Dedifferentiated amniotic fluid mesenchymal stem cell (primary cell): Measurements from ENCODE around the gene CFAP65.

ENCODE experiments used
- DNase-seq: peaks from one replicate; pipeline ENCODE4 v3.0.0-alpha.2; 2016; ENCODE audit errors: extremely low spot score

Gene CFAP65

DNA sequence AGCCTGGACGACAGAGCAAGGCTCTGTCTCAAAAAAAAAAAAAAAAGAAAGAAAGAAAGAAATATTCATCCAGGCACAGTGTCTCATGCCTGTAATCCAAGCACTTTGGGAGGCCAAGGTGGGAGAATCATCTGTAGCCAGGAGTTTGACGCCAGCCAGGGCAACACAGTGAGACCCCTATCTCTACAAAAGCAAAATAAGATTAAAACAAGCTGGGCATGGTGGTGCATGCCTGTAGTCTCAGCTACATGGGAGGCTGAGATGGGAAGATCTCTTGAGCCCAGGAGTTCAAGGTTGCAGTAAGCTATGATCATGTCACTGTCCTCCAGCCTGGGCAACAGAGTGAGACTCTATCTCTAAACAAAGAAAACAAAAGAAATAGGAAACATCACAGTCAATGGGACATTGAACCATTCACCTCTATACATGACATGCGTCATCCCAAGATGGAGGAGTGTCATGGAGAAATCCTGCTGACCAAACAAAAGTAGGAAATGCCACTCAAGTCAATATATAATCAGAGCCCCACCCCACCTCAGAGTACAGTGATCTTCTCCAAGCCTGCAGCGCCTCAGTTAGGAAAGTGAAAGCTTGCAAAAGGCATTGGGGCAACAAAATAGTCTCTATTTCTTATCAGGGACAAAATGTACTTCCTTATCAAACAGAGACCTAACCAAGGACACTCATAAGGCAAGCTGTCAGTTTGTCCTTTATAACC, 66.1 kb downstream of the CFAP65 start:
- DNase-seq: no peak

DNA sequence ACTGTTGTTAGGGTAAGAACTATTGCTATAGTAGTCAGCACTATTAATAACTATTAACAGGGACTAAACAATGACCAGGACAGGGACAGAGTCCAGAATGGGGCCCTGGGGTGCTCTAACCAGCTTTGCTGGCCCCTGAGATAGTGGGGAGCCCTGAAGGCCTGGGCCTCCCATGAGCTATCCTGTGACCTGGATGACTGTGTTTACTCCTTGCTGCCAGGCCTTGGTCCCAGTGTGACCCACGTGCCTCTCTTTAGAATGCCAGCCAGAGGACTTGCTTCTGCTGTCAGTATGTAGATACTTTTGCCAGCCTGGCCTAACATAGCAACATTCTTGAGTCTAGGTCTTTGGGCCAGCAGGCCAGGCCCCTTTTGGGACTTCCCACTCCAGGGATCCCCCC, 70.4 kb downstream of the CFAP65 start:
- DNase-seq: no peak

DNA sequence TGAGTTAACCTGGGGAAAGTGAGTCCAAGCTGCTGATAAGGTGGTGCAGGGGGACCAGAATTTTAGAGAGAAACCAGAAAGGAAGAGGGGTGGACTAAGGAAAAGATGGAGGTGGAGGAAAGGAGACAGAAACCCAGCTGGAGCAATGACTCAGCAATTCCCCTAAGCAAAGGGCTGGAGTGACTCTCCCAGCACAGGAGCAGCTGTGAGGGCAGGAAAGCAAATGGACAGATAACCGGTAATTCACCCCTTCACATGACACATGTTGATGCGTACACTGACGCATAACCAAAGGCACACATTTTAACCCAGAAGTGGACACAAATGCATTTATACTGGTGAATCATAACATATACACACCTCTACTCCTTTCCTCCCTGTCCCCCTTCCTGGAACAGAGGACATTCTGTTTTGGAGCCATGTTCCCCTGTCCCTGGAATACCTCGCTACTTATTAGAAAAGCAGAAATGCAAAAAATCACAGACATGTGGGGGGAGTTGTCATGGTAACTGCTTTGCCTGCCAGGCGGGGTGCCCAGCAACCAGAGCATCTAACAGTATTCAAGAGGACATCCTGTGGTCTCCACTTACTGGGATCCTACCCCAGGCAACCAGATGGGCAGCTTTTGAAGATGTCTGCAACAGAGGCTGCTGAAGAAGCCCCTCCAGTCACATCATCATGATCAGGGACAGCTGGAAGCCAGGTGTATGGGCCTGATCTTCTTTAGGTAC, 77.1 kb downstream of the CFAP65 start:
- DNase-seq: no peak

DNA sequence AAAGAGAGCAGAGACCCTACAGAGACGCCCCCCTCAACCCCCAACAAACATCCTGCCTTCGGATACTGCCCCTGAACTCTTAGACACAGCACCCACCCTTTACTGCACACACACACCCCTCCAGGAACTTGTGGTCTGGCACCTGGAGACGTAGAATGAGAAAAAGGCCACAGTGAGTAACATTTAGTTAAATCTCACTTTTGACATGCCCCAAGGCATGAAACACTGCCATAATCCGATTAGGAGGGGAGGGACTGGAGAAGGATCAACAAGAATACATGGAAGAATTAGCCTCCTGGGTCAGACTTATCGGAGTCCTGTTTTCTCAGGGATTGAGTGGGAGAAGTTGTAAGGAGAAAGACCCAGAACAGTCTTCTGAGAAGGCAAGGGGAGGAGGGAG, 77.7 kb downstream of the CFAP65 start:
- no peak for DNase-seq

DNA sequence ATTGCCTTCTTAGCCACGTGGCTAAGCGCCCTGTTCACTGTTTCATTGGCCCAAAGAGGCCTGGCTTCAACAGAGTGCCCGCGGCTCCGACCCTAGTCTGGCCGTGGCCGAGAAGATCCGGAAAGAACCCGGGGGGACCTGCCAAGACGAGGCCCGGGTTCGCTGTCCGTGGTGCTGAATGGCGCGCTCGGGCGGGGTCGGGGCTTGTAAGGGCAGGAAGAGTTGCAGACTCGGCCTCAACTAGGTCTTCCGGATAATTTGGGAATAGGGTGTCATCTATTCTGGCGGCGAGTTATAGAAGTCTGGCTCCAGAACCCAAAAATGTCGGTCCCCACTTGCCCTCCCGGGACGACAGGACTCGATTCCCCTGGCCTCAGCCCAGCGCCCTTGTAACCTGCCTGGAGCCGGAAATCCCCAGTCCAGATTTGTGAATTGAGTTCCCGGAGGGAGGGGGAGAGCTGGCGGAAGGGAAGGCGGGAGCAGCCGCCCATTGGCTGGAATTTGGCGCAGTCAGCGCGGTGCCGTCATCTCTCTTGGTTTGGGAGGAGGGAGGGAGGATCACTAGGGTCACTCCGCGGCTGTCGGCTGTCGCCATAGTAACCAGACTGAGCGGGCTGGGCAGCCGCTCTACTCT, 78.3 kb downstream of the CFAP65 start:
- no peak for DNase-seq

DNA sequence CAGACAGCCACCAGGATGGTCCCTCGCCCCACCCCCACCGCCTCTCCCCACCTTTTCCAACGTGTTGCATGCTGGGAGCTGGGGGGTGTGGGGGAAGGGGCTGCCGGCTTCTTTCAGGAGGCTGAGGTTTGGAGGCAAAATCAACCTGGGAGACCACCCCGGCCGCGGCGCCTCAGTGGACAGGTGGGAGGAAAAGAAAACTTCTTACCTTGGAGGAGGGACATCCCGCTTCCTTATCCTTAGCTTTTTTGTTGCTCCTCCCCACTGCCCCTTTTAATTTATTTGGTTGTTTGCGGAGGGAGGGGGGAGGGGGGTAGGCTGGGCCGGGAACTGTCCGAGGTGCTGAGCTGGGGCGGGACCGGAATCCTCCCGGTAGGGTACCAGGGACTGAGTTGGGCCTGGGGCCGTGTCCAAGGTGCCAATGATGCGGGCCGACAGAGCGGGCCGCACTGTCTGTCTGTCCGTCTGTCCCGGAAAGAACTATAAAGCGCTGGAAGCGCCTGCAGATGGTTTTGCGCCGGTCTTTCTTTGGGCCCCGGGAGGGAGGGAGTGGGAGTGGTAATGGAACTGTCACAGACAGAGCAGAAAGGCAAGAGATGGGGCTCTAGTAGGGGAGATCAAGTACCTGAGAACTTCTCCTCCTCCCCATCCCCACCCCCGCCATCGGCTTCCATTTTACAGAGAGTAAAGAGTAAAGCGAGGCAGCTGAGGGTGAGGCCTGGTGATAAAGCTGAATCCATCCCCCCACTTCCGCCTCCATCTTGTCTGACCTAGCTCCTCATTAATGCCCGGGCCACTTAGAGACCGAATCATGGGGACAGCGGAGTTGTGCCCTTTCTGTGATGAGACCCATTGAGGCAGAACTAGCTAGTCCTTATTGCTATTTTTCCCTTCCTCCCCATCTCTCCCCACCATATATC, 79.4 kb downstream of the CFAP65 start:
- DNase-seq: no peak

DNA sequence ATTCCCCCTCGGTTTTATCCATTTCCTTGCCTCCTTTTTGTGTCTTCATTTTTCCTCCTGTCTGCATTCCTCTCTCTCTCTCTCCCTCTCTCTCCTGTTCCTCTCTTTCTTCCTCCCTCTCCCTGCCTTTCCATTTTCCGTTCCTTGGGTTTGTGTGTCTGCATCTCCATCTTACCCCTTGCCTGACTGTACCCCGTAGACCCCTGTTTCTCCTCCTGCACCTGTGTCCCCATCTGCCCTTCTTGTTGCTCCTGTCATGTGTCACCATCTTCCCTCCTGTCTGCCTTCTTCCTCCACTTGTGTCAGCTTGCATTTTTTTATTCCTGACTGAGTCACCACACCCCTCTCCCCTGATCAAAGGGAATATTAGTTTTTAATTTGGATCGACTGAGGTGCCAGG, 80.1 kb downstream of the CFAP65 start:
- DNase-seq: no peak

DNA sequence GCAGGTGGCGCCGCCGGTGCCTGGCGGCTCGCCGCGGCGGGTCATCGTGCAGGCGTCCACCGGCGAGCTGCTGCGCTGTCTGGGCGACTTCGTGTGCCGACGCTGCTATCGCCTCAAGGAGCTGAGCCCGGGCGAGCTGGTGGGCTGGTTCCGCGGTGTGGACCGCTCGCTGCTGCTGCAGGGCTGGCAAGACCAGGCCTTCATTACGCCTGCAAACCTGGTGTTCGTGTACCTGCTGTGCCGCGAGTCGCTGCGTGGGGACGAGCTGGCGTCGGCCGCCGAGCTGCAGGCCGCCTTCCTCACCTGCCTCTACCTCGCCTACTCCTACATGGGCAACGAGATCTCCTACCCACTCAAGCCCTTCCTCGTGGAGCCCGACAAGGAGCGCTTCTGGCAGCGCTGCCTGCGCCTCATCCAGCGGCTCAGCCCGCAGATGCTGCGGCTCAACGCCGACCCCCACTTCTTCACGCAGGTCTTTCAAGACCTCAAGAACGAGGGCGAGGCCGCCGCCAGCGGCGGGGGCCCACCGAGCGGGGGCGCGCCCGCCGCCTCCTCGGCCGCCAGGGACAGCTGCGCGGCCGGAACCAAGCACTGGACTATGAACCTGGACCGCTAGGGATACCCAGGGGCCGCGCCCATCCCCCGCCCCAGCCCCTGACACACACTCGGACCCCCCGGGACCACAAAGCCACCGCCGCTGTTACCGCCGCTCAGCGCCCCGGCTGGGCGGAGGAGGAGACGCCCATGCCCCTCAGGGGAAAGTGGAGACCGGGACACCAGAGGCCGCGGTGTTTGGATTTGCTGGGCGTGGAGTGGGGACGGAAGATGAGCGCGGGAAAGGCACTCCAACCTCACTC, 80.8 kb downstream of the CFAP65 start:
- DNase-seq: no peak

DNA sequence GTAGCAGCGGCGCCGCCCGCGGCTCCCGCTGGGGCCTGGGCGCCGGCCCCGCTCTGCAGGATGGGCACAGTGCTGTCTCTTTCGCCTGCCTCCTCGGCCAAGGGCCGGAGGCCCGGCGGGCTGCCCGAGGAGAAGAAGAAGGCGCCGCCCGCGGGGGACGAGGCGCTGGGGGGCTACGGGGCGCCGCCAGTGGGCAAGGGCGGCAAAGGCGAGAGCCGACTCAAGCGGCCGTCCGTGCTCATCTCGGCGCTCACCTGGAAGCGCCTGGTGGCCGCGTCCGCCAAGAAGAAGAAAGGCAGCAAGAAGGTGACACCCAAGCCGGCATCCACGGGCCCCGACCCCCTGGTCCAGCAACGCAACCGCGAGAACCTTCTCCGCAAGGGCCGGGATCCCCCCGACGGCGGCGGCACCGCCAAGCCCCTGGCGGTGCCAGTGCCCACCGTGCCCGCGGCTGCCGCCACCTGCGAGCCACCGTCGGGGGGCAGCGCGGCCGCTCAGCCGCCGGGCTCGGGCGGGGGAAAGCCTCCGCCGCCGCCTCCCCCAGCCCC, 81.5 kb downstream of the CFAP65 start:
- DNase-seq: no peak

DNA sequence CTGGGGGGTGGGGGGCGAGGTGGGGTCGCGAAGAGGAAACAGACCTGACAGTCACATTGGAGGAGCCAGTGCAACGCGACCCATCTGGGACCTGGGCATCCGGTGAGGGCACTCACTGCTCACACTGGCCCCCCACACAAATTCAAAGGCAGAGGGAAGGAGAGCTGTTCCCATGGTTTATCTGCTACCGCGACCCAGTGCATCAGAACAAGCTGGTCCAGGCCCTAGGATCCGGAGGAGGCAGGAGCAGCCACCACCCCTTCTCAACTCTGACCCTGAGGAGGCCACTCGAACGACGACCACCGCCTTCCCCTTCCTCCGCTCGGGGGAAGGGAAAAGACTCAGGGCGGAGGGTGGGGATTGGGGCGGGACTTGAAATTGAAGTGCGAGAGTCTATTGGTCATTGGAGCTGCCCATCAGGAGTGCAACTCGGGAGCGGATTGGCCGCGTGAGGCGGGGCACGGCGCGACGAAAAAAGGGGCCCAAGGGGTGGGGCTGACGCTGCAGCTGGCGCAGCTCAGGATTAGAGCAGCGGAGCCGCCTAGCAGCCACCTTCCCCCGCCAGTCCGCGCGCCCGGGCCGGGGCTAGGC, 82.1 kb downstream of the CFAP65 start, which contains the start of gene CDK5R2:
Gene CDK5R2 (plus strand): TSS at position 526 of the 591 bp plus-strand sequence. CDS start 155 bp downstream, outside the sequence.
- peak; percentile 69 for DNase-seq

DNA sequence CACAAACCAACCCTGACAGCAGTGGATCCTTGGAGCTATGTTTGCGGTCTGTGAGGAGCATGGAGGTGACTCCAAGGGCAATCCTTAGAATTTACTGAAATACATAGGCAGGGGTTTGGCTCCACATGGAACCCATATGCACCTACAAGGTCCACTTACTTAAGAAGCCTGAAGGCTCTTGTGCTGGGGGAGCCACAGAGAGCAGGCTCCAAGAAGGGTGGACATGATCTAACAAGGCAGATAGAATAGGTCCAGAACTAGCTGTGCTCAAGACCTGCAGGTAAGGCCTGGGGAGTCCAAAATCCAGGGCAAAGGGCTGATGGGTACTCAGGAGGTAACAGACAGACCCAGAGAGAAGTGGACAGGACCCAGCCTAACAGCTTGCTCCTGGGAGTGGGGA, 83.0 kb downstream of the CFAP65 start:
- DNase-seq: no peak

DNA sequence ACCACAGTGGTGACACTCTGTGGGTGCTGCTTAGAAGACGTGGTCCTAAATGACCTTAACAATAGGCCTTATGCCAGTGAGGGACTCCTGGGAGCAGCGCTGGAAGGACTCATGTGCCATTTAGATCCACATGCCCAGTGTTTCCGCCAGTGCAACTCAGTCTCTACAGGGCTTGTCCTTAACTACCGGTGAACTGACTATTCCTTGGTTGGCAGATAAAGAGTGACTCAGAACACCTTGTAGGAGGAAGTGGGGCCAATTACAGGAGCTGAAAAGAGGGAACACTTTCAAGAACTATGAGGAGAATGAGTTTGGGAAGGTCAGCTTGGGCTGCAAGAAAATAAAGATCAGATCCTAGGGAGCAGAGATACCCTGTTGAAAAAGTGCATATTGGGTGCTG, 83.6 kb downstream of the CFAP65 start:
- DNase-seq: no peak

DNA sequence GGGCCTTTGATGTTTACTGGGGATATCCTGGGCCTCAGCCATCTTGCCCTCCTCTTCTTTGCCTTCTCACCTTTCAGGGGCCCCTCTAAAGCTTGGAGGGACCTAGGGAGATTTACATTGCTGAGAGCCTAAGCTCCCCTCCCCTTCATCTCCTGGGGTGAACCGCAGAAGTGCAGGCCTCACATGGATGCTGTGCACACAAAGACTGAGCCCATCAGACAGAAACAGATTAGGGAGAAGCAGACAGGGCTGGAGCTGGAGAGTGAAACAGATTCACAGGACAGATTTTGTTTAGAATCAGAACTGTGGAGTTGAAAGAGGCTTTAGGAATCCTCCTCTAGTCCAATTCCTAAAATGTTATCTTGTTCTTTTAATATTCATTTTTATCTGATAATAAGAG, 85.3 kb downstream of the CFAP65 start:
- DNase-seq: no peak

DNA sequence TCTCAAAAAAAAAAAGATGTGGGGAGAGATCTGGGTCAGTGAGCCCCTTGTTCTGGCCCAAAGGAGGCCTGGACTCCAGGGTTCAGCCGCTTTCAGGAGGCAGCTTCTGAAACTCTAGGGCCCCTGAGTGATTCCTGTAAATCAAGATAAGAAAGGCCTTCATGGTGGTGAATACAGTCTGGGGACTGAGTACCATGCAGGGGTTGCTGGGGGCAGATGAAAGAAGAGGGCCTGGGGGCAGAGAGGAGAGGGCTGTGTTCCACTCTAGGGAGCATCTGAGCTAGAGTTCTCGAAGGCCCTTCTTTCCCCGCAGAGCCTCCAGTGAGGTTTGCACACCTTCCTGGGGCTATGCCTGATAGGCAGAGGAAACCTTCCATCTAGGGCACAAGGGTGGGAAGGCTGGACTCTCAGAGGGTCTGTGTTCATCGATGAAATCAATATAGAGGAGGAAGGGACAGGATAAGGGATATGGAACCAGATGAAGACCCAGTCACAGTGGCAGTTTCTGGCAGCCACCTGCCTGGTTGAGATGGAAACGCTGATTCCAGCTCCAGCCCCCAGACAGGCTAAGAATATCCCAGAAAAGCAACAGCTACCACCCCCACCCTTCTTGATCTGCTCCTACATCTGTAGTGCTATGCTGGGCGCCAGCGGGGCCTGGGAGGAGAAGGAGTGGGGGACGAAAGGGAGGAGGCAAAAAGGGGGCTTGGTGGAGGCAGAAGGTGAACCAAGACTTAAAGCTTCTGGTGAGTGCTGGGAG, 86.6 kb downstream of the CFAP65 start:
- DNase-seq: no peak

DNA sequence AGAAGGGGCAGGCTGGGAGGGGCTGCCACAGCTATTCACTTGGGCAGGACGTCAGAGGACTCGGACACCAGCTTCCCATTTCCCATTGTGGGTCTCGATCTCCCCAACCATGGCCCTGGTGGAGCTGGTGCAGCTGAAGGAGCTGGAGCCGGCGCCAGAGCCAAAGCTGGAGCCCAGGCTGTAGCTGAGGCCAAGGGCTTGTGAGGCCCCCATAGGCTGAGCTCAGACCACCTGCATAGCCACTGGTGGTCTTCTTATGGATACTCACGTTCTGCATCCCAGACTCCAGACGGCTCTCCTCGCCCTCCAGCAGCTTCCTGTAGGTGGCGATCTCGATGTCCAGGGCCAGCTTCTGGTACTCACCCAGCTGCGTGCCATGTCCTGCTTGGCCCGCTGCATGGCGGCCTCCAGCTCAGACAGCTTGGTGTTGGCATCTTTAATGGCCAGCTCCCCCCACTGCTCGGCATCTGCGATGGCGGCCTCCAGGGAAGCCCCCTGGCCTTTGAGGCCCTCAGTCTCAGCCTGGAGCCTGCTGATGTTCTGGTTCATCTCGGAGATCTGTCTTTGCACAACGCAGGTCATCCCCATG, 87.9 kb downstream of the CFAP65 start:
- no peak for DNase-seq
